BLaER1 (cell line): ENCODE data around the gene HDAC4.

Source experiments
- H3K27ac ChIP-seq: shearing (Covaris generic); formaldehyde crosslinking; 2 replicates; pipeline ENCODE4 v1.8.1; 2022
- H3K27me3 ChIP-seq: shearing (Covaris generic); formaldehyde crosslinking; 2 replicates; pipeline ENCODE4 v1.8.1; 2022
- H3K36me3 ChIP-seq: shearing (Covaris generic); formaldehyde crosslinking; 2 replicates; pipeline ENCODE4 v1.8.1; 2022
- H3K4me1 ChIP-seq: shearing (Covaris generic); formaldehyde crosslinking; 2 replicates; pipeline ENCODE4 v1.8.1; 2022
- H3K4me2 ChIP-seq: shearing (Covaris generic); formaldehyde crosslinking; 2 replicates; pipeline ENCODE4 v1.8.1; 2022
- H3K4me3 ChIP-seq: shearing (Covaris generic); formaldehyde crosslinking; 2 replicates; pipeline ENCODE4 v1.8.1; 2022
- H3K9ac ChIP-seq: shearing (Covaris generic); formaldehyde crosslinking; 2 replicates; pipeline ENCODE4 v1.8.1; 2022
- H3K9me3 ChIP-seq: shearing (Covaris generic); formaldehyde crosslinking; 2 replicates; pipeline ENCODE4 v1.8.1; 2022
- H4K20me1 ChIP-seq: shearing (Covaris generic); formaldehyde crosslinking; 2 replicates; pipeline ENCODE4 v1.8.1; 2022
- Cebpa-rat ChIP-seq: shearing (Covaris generic); IDR thresholded peaks from 2 replicates; pipeline ENCODE4 v1.8.1; 2022

The HDAC4 gene

DNA sequence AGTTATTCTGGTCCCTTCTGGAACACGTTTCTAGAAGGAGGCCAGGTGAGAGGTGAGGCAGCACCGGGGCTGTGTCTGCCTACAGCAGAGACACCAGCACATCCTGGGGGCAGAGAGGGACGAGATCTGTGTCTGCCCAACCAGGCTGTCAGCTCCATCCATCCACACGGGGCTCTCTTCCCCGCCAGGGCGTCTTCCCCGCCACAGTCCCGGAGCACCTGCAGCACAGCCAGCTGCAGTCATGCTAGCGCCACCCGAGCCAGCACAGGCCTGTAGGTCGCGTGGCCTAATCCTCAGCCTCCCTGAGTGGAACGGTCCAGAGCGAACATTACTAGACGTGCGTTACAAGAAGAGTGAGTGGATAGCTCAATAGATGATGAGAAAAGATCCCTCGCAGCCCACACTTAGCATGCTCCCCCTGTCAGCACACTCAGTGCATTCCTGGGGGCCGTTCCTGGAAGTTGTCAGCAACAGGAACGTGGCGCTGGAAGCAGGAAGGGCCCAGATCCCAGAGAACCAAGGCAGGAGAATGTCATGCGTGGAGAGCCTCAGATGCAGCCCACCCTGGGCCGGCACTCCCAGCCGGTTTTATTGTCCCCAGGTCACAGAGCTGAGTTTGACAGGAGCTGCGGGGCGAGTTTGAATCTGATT lies 374.0 kb downstream of the HDAC4 start:
- TF ChIP-seq Cebpa-rat = no peak
- Histone ChIP-seq H3K27me3 (no peaks in the 10 kb centered on the region), H3K9me3 (no peaks in the 10 kb centered on the region), H3K27ac (no peak overlapping the region), H3K9ac (no peak overlapping the region), H3K36me3 (no peaks in the 10 kb centered on the region), H3K4me3 (no peak overlapping the region), H3K4me1 (peaks cover 13% of the 10 kb centered on the region), H4K20me1 (no peaks in the 10 kb centered on the region), H3K4me2 (no peak overlapping the region)

DNA sequence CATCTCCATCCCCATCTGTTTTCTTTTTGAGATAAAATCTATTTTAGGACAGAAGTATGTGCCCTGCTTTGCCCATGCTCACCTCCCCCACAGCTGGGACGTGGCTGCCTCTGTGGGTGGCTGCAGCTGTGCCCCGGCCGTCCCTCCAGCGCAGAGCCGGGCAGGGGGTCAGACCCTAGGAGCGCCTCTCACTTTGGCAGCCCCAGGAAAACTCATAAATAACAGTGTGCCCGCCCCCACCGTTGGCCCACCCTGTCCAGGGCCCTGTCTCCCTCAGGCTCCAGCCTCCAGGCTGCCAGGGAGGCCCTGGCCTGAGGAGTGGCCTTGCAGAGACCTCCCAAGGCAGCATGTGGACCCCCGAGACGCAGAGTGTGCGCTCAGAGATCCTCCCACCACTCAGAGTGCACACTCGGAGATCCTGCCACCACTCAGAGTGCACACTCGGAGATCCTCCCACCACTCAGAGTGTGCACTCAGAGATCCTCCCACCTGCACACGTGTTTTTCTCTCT lies 374.8 kb downstream of the HDAC4 start:
- peak overlapping the region; percentile 17; the same call in 1 of the 2 replicates for H3K4me2 ChIP-seq
- H3K36me3 ChIP-seq = no peaks in the 10 kb centered on the region
- no peak overlapping the region for H3K9ac ChIP-seq
- no peak overlapping the region for H3K27ac ChIP-seq
- H3K27me3 ChIP-seq = no peaks in the 10 kb centered on the region
- no peak overlapping the region for H3K4me3 ChIP-seq
- no peak for TF ChIP-seq Cebpa-rat
- peaks cover 13% of the 10 kb centered on the region for H3K4me1 ChIP-seq
- H4K20me1 ChIP-seq = no peaks in the 10 kb centered on the region
- no peaks in the 10 kb centered on the region for H3K9me3 ChIP-seq

DNA sequence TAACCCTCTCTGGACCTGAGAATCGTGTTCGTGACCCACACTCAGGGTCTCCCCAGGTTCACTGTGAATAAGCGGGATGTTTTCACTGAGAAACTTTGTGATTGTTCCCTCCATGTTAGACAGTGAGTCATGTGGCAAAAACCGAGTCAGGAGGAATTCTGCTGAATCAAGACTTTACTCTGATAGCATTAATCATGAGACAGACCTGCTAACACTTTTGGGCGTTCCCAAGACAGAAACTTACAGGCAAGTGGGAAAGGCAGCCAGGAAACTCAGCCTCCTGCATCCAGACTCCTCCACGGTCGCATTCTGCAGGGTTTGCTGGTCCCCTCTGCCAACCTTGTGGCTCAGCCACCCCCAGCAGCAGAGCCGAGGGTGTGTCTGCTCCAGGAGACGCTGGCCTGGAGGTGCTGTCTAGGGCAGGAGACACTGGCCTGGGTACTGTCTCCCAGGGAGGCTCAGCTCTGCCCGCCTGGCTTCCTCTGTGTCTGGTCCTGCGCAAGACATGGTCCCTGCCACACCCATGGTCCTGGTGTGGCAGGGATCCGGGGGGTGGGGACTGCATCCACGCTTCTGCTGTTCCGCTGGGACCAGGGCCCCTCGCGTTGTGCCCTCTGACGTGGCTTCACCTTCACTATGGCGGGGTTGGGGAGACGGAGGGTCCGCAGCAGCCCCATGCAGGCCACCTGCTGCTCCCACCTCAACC lies 375.6 kb downstream of the HDAC4 start:
- H3K27me3 ChIP-seq = no peaks in the 10 kb centered on the region
- no peaks in the 10 kb centered on the region for H3K36me3 ChIP-seq
- H3K9me3 ChIP-seq = no peaks in the 10 kb centered on the region
- no peak overlapping the region for H3K27ac ChIP-seq
- peaks cover 13% of the 10 kb centered on the region for H3K4me1 ChIP-seq
- H4K20me1 ChIP-seq = no peaks in the 10 kb centered on the region
- H3K4me2 ChIP-seq = no peak overlapping the region; the same call in 1 of the 2 replicates
- no peak for TF ChIP-seq Cebpa-rat
- no peak overlapping the region for H3K4me3 ChIP-seq
- no peak overlapping the region for H3K9ac ChIP-seq

DNA sequence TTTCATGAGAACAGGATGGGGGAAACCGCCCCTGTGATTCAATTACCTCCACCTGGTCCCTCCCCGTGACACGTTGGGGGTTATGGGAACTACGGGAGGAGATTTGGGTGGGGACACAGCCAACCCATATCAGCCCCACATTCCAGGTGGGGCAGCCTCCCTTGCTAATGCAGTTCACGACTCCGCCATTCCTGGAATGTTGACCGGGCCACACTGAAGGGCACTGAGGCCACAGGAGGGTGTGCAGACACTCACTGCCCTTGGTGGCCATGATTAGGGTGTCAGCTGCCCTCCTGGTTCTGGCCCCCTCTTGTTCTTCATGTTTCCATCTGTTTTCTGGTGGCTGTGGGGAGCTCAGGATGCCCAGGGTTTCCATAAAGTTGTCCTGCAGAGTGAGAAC lies 376.6 kb downstream of the HDAC4 start:
- TF ChIP-seq Cebpa-rat = no peak
- no peaks in the 10 kb centered on the region for H3K27me3 ChIP-seq
- peaks cover 13% of the 10 kb centered on the region for H3K4me1 ChIP-seq
- H3K9me3 ChIP-seq = no peaks in the 10 kb centered on the region
- no peak overlapping the region for H3K27ac ChIP-seq
- H4K20me1 ChIP-seq = no peaks in the 10 kb centered on the region
- no peak overlapping the region for H3K4me3 ChIP-seq
- no peaks in the 10 kb centered on the region for H3K36me3 ChIP-seq
- no peak overlapping the region for H3K4me2 ChIP-seq
- no peak overlapping the region for H3K9ac ChIP-seq

DNA sequence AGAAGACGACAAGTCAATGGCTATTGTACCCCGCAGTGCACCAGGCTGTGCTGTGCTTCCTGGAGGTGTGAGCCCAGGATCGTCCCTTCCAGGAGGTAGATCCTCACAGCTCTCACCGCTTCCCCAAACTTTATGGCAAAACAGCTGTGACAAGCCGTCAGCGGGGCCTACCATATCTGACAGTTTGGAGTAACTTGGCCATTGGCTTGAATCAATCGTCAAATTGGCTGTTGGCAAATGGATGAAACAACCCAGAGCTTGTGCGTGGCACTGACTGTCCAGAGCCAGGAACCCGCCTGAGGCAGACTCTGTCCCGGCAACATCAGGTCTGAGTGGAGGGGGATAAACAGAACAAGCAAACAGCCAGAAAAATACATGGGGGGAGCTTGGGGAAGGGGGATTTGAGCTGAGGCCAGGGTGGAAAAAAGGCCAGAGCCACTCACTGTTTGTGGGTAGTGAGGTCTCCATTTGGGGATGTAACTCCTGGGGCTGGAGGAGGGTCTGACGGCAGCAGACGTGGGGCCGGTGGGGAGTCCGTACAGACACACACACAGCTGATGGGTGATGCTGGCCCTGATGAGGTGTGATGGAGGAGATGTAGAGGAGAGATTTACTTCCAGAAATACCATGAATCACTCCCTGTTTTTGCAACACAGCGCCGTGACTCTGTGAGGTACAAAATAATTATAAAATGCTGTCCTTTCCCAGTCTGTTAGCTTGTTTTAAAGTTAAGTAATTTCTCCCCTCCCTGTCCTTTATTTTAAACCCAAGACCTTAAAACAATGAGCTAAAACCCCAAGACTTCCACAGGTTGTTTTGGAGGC lies 378.2 kb downstream of the HDAC4 start:
- H3K4me3 ChIP-seq = no peak overlapping the region
- no peaks in the 10 kb centered on the region for H3K9me3 ChIP-seq
- H3K36me3 ChIP-seq = no peaks in the 10 kb centered on the region
- H3K27me3 ChIP-seq = no peaks in the 10 kb centered on the region
- no peaks in the 10 kb centered on the region for H4K20me1 ChIP-seq
- H3K4me2 ChIP-seq = no peak overlapping the region
- TF ChIP-seq Cebpa-rat = no peak
- no peak overlapping the region for H3K27ac ChIP-seq
- H3K9ac ChIP-seq = no peak overlapping the region
- peaks cover 13% of the 10 kb centered on the region for H3K4me1 ChIP-seq

DNA sequence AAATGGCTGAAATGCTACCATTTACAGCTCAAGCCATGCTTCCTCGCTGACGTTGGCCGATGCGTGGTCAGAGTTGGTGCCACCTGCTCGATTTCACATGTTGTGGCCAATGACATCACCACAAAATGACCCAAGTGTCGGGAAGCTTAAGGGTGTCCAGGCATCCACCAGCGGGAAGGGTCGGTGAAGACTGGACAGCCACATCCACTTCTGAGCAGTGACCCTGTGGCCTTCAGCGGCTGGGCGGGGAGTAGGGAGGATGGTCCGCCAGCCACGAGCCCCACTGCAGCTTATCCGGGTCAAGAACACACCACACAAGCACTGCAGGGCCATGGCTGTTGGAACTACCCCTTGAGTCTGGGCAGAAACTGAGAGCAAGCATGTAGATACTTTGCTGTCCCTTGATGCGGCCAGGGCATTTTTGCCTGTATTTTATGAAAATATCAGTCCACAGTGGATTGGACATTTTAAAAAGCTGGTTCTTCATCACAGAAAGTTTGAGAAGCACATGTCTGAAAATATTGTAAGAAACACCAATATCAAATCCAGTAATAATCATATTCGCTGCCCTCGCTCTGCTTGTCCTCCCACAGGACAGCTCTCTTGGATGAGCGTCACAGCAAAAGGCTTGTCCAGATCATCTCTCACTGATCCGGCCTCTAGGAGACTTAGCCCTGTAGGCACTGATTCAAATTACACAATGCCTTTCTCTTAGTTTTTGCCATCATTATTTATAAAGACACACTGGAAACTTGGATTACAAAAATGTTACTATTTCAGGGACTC lies 379.0 kb downstream of the HDAC4 start:
- Histone ChIP-seq H4K20me1 (no peaks in the 10 kb centered on the region), H3K4me1 (peaks cover 13% of the 10 kb centered on the region), H3K27ac (no peak overlapping the region), H3K9me3 (no peaks in the 10 kb centered on the region), H3K4me3 (no peak overlapping the region), H3K27me3 (no peaks in the 10 kb centered on the region), H3K4me2 (no peak overlapping the region), H3K36me3 (no peaks in the 10 kb centered on the region), H3K9ac (no peak overlapping the region)
- no peak for TF ChIP-seq Cebpa-rat

DNA sequence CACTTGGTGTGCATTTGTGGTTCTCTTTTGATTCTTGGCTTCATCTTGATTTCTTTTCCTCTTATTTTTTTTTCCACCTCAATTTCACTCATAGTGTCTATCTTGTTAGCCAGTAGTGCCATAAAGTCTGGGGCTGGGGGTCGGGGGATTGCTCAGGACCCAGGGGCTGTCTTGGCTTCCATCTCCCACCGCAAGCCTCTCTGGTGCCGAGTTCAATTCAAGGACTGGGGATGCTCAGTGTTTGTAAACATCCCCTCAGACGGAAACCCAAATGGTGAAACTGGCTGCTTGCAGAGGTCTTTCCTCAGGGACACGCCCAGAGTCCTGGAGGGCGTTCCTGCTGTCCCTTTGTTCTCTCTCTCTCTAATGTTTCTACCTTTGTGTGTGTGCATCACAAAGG lies 379.6 kb downstream of the HDAC4 start:
- no peaks in the 10 kb centered on the region for H3K36me3 ChIP-seq
- no peak overlapping the region for H3K9ac ChIP-seq
- no peak overlapping the region for H3K27ac ChIP-seq
- H4K20me1 ChIP-seq = no peaks in the 10 kb centered on the region
- no peaks in the 10 kb centered on the region for H3K27me3 ChIP-seq
- no peak for TF ChIP-seq Cebpa-rat
- no peak overlapping the region for H3K4me2 ChIP-seq
- H3K4me3 ChIP-seq = no peak overlapping the region
- H3K4me1 ChIP-seq = peaks cover 13% of the 10 kb centered on the region
- H3K9me3 ChIP-seq = no peaks in the 10 kb centered on the region

DNA sequence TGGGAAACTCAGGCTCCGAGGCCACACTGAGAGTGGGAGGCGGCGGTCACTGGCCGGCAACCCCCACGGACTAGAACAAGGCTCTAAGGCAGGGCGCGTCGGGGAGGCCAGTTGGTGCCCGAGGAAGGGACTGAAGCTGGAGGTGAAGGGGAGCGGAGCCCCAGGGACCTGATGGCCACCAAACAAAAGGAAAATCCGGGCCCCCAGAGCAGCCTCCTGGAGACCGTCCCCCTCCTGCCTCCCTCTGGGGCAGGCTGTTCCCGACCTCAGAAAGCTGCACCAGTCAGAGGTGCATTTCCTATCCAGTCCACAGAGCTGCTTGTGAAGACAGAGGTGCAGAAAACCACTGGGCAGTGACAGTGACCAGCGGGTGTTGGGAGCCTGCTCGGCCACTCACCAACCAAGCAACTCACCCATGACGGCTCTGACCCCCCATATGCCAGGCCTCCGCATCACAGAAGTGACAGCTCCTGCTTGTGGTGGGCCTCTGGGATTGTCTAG lies 380.2 kb downstream of the HDAC4 start:
- H4K20me1 ChIP-seq = no peaks in the 10 kb centered on the region
- H3K27me3 ChIP-seq = no peaks in the 10 kb centered on the region
- TF ChIP-seq Cebpa-rat = no peak
- no peaks in the 10 kb centered on the region for H3K36me3 ChIP-seq
- H3K9me3 ChIP-seq = no peaks in the 10 kb centered on the region
- H3K4me2 ChIP-seq = no peak overlapping the region
- no peak overlapping the region for H3K27ac ChIP-seq
- H3K4me3 ChIP-seq = no peak overlapping the region
- no peak overlapping the region for H3K9ac ChIP-seq
- peaks cover 7% of the 10 kb centered on the region; the same call in 1 of the 2 replicates for H3K4me1 ChIP-seq

DNA sequence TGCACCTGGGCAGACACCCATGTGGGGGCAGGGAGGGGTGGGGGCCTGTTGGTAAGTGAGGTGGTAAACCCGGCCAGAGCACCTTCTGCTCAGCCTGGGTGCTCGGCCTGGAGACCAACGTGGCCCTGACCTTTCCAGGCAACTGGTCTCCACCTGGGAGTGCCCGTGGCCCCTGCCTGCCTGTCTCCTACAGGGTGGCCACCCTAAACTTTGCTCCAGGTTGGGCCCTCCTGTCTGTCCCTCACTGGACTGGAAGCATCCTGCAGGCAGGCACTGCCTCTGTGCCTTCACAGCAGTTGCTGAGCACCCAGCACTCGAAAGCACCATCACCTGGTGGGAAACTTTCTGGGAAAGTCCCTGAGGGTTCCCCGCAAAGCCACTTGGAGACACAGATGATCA lies 381.6 kb downstream of the HDAC4 start:
- H3K27me3 ChIP-seq = no peaks in the 10 kb centered on the region

More for the DNA sequence above, 381.6 kb downstream of the HDAC4 start:
- TF ChIP-seq Cebpa-rat = no peak
- no peak overlapping the region for H3K9ac ChIP-seq
- H3K27ac ChIP-seq = no peak overlapping the region
- no peaks in the 10 kb centered on the region for H3K36me3 ChIP-seq
- no peaks in the 10 kb centered on the region for H4K20me1 ChIP-seq
- no peak overlapping the region for H3K4me3 ChIP-seq
- H3K9me3 ChIP-seq = no peaks in the 10 kb centered on the region
- H3K4me1 ChIP-seq = peaks cover 6% of the 10 kb centered on the region; the same call in 1 of the 2 replicates
- no peak overlapping the region for H3K4me2 ChIP-seq
